HK-2 (cell line): Measurements from ENCODE around the gene LCE3D.
"Not testable (repeated sequence)": the region's sequence is repeated elsewhere in the genome, so short reads cannot be mapped to it uniquely, and the experiment has no call there.

Experiments used
- DNase-seq: peaks from one replicate; pipeline ENCODE4 v3.0.0-alpha.2; 2018; ENCODE audit not compliant: unreplicated experiment

LCE3D gene, protein sequence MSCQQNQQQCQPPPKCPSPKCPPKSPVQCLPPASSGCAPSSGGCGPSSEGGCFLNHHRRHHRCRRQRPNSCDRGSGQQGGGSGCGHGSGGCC

DNA sequence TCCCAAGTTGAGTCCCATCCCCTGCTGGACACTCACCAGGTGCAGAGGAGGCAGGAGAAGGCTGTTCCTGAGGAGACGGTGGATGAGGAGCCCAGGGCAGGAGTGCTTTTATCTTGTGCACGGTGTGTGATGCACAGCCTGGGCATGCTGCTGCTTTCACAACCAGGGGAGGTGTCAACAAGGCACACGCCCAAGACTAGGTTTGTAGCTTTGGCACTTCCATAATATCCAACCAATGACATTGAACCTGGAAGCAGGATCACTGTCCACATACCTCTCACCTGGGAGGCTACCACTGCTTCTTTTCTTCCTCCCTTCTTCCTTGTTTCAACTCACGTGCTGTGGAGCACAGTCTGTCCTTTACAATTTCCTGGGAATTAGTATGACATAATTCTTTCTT lies at the start of gene LCE3D:
Gene LCE3D, minus strand, starts transcription at position 84 of the 400 bp plus-strand sequence. CDS start 580 bp downstream, outside the sequence.
- no peak for DNase-seq

DNA sequence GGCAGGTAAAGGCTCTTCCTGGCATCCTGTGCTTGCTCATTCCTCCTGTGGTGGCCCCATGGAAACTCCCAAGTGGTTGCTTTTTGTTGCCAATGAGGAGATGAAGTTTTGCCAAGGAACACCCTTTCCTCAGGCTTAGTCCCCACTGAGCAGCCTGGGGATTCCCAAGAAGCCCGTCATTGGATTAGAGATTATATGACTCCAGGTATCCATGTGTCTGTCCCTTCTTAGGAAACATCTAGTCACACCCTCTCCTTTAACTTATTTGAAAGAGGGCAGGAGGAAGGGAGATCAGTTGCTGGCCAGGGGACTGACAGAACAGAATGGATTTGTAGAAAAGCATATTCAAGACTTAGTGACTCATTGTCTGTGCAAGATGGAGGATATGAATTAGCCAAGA lies 46.4 kb upstream of the LCE3D start:
- DNase-seq: no peak

DNA sequence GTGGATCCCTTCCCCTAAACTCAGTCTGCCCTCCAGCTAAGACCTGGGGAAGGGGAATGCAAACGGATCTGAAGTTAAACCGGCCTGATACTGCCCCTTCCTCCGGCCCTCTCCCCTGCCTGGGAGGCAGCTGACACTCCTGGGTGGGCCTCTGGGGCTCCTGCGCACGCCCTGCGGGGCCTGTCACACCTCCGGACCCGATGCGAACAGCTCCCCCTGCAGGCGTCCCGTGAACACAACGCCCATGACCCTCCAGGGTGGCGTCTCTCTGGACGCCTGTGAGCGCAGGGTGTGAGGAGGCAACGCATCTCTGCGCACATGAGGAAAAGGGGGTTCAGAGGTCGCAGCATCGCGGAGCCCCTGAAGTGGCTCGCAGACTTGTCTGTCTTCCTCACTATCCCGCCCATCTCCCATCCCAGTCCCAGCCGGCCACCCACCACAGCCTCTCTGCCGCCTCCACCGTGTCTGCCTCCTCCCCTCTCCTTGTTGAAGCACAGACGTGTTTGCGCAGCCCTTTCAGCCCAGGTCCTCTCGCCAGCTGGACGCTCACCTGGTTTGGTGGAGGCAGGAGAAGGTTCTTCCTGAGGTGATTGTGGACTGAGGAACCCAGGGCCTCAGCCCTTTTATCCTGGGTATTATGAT lies 43.0 kb upstream of the LCE3D start:
- no peak for DNase-seq

DNA sequence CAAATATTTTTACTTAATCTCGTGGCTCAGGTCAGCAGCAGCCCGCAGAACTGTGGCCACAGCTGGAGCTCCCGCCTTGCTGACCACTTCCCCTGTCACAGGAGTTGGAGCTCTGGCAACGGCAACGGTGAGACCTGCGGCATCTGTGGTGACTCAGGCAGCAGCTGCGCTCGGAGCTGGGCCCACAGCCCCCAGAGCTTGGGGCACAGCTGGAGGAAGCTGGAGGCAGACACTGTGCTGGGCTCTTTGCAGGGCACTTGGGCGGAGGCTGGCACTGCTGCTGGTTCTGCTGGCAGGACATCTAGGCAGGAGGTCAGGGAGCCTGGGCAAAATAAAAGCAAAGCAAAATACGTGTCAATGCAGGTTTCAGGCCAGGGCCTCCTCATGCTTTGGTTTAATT lies 42.5 kb upstream of the LCE3D start, which contains the start of gene LCE3A:
Gene LCE3A, minus strand, starts transcription at position 301 of the 400 bp plus-strand sequence. Its CDS starts 0 bp downstream, at position 301.
- DNase-seq: no peak

DNA sequence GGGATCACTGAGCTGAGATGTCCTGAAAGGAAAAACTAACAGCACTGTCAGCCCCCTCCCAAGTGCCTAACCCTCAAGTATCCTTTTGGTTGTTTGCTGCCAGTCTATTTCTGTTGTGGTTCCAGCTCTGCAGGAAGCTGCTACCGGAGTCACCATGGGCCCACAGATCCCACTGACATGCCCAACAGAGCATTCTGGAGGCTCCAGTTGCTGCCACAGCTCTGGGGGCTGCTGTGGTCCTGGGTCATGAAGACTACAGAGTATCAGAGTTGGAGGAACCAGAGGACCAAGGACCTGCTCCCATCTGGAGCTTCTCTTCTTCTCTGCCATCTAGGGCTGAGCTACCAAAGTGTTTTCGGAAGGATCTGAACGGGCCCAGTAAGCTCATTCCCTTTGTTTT lies 41.7 kb upstream of the LCE3D start:
- no peak for DNase-seq

DNA sequence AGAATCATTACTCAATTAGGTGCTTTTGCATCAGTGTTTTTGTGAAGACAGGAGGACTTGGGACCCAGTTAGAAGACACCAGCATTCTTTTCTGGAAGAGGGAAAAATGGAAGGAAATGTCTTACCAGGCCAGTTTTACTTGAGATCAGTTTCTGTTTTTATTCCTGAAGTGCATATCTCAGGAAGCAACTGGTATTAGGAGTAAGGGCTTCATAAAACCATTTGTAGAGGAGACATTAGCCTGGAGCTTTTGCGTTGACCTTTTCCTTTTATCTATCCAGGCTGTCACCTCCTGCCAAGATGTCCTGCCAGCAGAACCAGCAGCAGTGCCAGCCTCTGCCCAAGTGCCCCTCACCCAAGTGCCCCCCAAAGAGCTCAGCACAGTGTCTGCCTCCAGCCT lies 33.2 kb upstream of the LCE3D start, which contains the start of gene LCE3B:
Gene LCE3B, plus strand, starts transcription at position 301 of the 400 bp plus-strand sequence. Its CDS starts 0 bp downstream, at position 301.
- no peak for DNase-seq

DNA sequence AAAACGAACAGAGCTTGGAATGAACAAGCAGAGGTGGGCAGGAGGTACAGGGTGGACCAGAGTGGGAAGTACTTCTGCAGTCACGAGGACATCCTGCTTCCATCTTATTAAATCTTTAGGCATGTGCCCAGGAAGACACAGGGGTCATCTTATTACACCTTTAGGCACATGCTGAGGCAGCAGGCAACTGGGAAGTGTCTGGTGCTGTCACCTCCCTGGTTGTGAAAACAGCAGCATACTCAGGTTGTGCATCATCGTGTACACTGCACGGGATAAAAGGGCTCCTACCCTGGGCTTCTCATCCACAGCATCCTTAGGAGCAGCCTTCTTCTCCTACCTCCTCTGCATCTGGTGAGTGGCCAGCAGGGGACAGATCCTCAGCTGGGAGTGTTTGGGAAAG lies 19.6 kb upstream of the LCE3D start, which contains the start of gene LCE3C:
Gene LCE3C, plus strand, starts transcription at position 301 of the 400 bp plus-strand sequence. CDS start 498 bp downstream, outside the sequence.
- no peak for DNase-seq

DNA sequence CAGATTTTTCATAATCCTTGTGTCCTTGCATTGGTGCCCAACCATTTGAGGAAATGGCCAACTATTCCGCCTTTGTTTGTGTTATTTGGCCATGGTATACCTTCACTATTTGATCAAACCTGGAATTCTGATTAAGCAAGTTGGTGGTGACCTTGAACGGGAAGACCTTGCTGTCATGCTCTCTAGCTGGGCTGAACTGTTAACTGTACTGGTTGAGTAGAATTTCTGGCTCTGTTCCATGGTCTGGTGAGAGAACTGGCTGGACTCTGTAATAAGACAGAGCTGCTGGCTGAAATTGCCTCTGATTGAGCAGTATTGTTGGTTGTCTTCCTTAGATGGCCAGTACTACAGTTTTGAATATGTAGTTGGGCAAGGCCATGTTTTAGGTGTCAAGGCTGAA lies 16.7 kb upstream of the LCE3D start:
- DNase-seq: no peak

DNA sequence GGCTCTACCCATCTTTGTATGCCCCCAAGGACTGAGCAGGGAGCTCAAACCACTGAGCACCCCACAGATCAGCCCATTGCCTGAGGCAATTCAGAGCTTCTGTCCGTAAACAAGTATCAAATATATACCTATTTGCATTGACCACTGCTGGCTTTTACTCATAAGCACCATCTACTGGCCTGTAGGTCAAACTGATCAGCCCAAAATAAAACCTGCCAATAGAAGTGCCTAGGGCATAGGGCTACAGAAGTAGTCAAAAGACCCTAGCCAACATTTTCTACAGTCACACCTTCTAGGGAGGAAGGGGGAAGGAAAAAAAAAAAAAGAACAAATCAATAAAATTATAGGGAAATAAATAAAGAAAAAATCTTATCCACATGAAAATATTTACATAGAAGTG lies 5.3 kb upstream of the LCE3D start:
- DNase-seq: no peak

DNA sequence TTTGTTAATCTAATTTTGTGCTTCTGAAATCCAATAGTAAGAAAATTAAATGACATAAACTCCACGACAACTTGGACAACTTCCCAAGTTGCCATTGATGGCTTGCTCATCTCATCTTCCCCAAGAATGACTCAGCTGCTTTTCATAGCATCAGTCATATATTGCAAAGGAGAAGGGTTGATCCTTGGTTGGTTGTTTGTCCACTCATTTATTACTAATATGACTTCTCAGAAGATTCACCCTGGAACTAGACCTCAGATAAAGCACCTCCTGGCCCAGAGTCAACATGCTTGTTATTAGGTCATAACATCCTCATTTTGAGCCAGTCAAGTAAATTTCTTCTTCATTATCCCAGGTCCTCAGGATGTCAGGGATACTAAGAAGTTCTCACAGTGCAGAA lies 2.3 kb upstream of the LCE3D start:
- DNase-seq: no peak

DNA sequence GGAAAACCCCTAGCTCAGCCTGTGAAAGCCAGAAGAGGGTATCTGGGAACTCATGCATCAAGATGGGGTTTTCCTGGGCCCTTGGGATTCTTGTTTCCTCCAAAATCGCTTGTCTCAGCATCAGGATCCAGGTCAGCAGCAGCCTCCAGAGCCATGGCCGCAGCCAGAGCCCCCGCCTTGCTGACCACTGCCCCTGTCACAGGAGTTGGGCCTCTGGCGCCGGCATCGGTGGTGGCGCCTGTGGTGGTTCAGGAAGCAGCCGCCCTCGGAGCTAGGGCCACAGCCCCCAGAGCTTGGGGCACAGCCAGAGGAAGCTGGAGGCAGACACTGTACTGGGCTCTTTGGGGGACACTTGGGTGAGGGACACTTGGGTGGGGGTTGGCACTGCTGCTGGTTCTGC lies 790 bp downstream of the LCE3D start:
- DNase-seq: not testable (repeated sequence)

DNA sequence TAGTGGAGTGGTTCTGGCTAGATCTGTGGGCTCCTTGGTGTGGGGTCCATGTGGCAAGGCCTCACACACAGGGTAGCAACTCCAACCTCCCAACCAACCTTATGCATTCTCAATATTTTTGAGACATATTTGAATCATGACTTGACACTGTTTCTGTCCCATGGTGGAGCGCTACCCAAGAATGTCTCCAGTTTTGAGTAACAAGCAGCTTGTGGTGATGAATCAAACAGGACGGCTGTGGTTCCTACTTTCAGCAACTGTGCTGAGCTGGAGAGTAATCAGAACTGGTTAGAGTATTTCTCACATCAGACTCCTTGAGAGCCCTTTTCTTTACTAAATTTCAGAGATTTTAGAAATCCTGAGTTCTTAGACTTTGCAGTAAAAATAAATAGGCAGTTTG lies 3.1 kb downstream of the LCE3D start:
- no peak for DNase-seq

DNA sequence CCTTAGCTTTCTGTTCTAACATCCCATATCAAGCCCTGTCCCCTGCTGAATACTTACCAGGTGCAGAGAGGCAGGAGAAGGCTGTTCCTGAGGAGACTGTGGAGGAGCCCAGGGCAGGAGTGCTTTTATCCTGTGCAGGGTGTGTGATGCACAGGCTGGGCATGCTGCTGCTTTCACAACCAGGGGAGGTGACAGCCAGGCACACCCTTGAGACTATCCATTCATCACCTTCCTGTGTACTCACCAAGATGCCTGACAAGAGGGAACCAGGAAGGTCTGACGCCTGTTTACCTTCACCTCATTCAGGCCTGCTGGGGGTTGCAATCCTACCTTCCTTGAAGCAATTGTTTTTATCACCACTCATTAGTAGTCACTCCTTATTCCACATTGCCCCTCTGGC lies 13.6 kb downstream of the LCE3D start, which contains the start of gene LCE3E:
Gene LCE3E, minus strand, starts transcription at position 100 of the 400 bp plus-strand sequence. CDS start 572 bp downstream, outside the sequence.
- no peak for DNase-seq

DNA sequence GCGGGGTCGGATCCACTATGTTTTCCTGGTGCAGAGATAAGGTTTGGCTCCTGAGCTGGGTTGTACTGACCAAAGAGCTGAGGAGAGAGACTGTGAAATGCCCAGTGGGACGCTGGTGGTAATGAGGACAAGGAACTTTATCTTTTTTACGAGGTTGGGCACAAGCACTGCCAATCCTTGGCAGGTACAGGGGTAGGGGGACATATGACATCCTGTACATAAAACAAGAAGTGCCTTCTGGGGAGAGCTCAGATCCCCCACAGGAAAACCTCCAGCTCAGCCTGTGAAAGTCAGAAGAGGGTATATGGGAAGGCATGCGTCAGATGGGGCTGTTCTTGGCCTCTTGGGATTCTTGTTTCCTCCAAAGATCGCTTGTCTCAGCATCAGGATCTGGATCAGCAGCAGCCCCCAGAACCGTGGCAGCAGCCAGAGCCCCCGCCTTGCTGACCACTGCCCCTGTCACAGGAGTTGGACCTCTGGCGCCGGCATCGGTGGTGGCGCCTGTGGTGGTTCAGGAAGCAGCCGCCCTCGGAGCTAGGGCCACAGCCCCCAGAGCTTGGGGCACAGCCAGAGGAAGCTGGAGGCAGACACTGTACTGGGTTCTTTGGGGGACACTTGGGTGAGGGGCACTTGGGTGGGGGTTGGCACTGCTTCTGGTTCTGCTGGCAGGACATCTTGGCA lies 14.6 kb downstream of the LCE3D start:
- DNase-seq: no peak

DNA sequence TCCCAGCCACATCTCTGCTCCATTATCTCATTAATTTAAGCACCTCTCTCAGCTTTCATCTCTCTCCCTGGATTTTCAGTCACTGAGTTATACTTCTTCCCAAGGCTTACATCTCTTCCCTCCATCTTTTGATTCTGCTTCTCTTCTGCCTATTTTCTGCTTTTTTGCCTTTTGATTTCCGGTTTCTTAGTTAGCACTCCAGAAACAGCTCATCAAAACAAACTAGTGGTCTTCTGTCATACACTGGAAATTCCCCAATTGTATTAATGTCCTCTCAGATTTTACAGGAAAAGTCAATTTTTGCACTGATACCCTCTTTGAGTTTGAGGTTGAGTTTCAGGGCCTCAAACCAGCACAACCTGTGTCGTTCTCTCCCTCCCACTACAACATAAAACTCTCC lies 15.2 kb downstream of the LCE3D start:
- DNase-seq: no peak

DNA sequence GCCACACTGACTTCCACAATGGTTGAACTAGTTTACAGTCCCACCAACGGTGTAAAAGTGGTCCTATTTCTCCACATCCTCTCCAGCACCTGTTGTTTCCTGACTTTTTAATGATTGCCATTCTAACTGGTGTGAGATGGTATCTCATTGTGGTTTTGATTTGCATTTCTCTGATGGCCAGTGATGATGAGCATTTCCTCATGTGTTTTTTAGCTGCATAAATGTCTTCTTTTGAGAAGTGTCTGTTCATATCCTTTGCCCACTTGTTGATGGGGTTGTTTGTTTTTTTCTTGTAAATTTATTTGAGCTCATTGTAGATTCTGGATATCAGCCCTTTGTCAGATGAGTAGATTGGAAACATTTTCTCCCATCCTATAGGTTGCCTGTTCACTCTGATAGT lies 32.0 kb downstream of the LCE3D start:
- DNase-seq: not testable (repeated sequence)

DNA sequence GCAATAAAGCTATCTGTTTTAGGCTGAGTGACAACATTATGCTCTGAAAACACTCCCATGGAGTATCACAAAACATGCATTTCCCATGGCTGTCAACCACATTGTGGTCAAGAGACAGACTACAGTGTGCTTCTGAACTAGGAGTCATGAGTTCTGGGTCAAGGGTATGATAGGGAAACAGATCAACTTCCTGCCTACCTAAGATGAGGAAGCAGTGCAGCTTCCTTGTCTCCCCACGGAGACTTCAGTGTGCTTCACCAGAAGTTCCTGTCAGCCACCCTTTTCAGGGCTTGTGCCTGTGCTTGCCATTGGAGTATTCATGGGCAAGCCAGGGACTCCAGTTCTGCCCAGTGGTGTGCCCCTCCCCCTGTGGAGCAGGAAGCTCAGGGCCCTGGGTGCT lies 33.6 kb downstream of the LCE3D start:
- no peak for DNase-seq

DNA sequence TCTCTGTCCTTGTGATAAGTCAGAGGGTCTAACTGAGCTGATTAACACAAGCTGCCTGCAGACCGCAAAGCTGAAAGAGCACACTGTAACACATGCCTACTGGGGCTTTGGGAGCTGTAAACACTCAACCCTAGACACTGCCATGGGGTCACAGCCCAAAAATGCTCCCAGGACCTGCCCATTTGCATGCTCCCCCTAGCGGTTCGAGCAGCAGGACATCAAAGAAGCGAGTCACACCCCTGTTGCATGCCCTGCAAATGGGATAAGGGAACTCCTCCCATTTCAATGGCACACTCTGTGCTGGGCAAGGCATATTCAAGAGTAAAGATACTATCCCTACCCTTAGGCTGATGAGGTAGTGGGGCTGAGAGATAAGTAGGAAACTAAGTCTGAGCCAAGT lies 36.5 kb downstream of the LCE3D start:
- no peak for DNase-seq

DNA sequence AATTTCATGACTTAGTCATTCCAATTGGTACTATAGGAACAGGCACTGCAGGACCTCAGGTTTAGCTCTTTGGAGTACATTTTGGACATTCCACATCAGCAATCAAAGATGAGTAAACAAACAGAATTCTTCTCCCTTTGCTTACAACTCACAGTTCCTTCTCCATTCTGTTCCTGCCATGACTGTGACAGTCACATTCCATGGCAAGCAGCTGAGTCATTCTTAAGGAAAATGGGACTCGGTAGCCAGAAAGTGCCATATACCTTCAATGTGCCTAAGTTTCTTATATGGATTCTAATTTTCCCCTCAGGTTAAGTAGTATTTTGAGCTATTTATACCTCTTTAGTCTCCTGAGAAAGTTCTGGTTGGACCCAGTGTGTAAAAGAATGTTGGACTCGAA lies 40.4 kb downstream of the LCE3D start:
- DNase-seq: no peak

DNA sequence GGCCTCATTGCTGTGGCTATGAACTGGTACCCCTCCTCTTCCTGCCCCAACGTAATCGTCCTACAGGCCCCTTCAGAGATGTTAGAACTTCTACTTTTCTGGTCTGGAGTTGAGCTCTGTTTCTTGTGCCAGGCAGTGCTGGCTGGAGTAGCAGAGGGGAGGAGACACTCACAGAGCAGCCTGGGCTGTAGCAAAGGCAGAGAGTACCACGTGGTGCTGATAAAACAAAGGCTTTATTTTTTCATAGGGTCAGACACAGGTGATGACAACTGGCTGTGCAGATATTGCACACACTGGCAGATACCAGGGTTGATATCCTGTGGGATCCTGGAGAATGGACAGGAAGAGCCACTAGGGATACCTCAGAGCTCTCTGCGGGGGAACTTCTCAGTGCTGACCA lies 42.8 kb downstream of the LCE3D start:
- no peak for DNase-seq

DNA sequence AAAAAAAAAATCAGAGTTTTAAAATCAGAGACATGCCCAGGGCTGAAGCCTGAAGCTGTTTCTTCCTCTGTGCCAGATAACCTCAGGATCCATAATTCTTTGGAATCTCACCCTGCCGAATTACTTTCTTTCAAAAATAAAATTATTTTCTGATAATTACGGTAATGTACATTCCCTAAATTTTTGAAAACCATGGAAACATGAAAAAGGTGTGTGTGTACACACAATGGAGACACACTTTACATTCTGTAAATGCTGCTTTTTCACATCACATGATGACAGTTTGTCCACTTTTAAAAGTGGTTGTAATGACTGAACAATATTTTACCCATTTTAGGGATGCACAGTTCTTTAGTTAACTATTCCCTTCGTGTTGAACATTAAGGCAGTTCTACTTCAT lies 44.5 kb downstream of the LCE3D start:
- DNase-seq: no peak

DNA sequence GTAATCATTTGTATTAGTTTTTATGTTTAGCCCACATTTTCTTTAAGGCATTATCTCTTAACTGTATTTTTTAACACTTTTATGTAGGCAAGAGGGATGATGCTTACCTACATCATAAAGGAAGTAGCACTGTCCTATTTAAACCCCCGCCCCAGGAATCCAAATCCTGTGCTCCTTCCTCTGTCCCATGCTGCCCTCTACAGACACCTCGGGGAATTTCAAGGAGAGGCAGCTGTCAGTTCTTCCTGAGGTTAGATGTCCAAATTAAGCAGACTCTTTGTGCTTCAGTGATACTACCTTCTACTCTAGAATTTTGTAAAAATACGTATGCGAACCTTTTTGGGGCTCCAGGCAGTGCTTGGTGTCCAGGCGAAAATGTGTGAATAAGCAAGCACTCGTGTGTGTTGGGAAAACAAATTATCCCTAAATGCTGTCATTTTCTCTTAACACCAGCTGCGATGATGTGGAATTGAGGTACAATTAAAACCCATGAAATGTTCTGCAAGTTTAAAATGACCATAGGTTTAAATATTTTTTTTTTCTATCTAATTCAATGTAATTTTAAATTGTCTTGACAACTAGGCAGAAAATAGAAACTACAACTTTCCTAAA lies 46.9 kb downstream of the LCE3D start:
- DNase-seq: peak; percentile 50
